Smooth muscle cell (in vitro differentiated cells): Measurements from ENCODE around the gene MYCL. TPM values are rescaled to one million over a fixed set of nuclear protein-coding genes. Genes with fewer than 3 reads are reported as not detected.
A peak's percentile ranks its signal among the peaks of the same experiment; 100 is the strongest.
"Not testable (repeated sequence)": the region's sequence is repeated elsewhere in the genome, so short reads cannot be mapped to it uniquely, and the experiment has no call there.

ENCODE experiments used
- DNase-seq: peaks from one replicate; lab custom pipeline; 2025; ENCODE audit not compliant: unreplicated experiment; lab: John Stamatoyannopoulos, UW
- H2AFZ ChIP-seq: fragments of 200-600 bp; sonication (generic); 2 replicates; pipeline ENCODE4 v1.6.0; 2016; ENCODE audit warnings: antibody characterized with exemption, low read depth, mild to moderate bottlenecking
- H3F3A ChIP-seq: fragments of 200-600 bp; sonication (generic); 2 replicates; pipeline ENCODE4 v1.6.0; 2017; ENCODE audit warnings: antibody characterized with exemption, low read depth
- H3K27ac ChIP-seq: fragments of 200-600 bp; sonication (generic); 2 replicates; pipeline ENCODE4 v1.5.1; 2016; ENCODE audit warnings: low read depth, mild to moderate bottlenecking
- H3K27me3 ChIP-seq: fragments of 200-600 bp; sonication (generic); 2 replicates; pipeline ENCODE4 v1.6.1; 2016; ENCODE audit warnings: low read depth, mild to moderate bottlenecking
- H3K36me3 ChIP-seq: fragments of 200-600 bp; sonication (generic); 2 replicates; pipeline ENCODE4 v1.5.1; 2016; ENCODE audit warnings: low read depth
- H3K4me1 ChIP-seq: fragments of 200-600 bp; sonication (generic); 2 replicates; pipeline ENCODE4 v1.5.1; 2016; ENCODE audit warnings: low read depth
- H3K4me2 ChIP-seq: fragments of 200-600 bp; sonication (generic); 2 replicates; pipeline ENCODE4 v1.6.0; 2016; ENCODE audit warnings: mild to moderate bottlenecking
- H3K4me3 ChIP-seq: fragments of 200-600 bp; sonication (generic); 2 replicates; pipeline ENCODE4 v1.5.1; 2016; ENCODE audit warnings: mild to moderate bottlenecking
- H3K79me2 ChIP-seq: fragments of 200-600 bp; sonication (generic); 2 replicates; pipeline ENCODE4 v1.6.0; 2016; ENCODE audit warnings: low read depth, mild to moderate bottlenecking
- H3K9ac ChIP-seq: fragments of 200-600 bp; sonication (generic); 2 replicates; pipeline ENCODE4 v1.6.0; 2016; ENCODE audit warnings: low read depth
- H3K9me3 ChIP-seq: fragments of 200-600 bp; sonication (generic); replicated peaks from 2 replicates; pipeline ENCODE4 v1.5.1; 2016; ENCODE audit warnings: low read depth
- H4K20me1 ChIP-seq: fragments of 200-600 bp; sonication (generic); 2 replicates; pipeline ENCODE4 v1.6.0; 2016; ENCODE audit warnings: low read depth
- CTCF ChIP-seq: fragments of 200-600 bp; sonication (generic); IDR thresholded peaks from 2 replicates; pipeline ENCODE4 v1.5.1; 2017; ENCODE audit warnings: borderline replicate concordance, mild to moderate bottlenecking, antibody characterized with exemption; ENCODE audit not compliant: insufficient read depth, poor library complexity, severe bottlenecking
- WGBS: methylation state at CpG from one replicate; pipeline ENCODE4 v1.1.7; 2016; ENCODE audit warnings: low lambda C conversion rate; 5-methylcytosine and 5-hydroxymethylcytosine counted together
- polyA plus RNA-seq: library from polyadenylated mRNA; unstranded; fragments of >200 nt; fragmentation: Nextera tagmentation; extraction: Ambion mirVana; gene quantifications from 2 replicates; pipeline ENCODE4 v1.2.1, GENCODE V29; 2016
- total RNA-seq: library from RNA; depleted of rRNA; stranded (reverse); fragments of >200 nt; gene quantifications from 2 replicates; pipeline ENCODE4 v1.2.3, GENCODE V29; 2014

MYCL gene
- total and polyA plus RNA-seq, 2 experiments from 2014 or later: 0.98 to 4.5 TPM

GRCh38 chr1:39919545-39919944 lies 17.8 kb upstream of the MYCL start:
- Histone ChIP-seq H3K79me2 (no peaks in the 10 kb centered on the region), H3K36me3 (no peaks in the 10 kb centered on the region), H4K20me1 (no peaks in the 10 kb centered on the region), H3K9me3 (no peaks in the 10 kb centered on the region), H3K4me3 (no peak overlapping the region), H3F3A (no peaks in the 10 kb centered on the region), H3K4me1 (peaks cover 6% of the 10 kb centered on the region), H3K27ac (no peak overlapping the region), H3K9ac (no peak overlapping the region), H3K4me2 (no peak overlapping the region), H2AFZ (no peak overlapping the region), H3K27me3 (peaks cover 27% of the 10 kb centered on the region)
- 36% methylated on average over 3 of the region's 3 CpGs for WGBS
- DNase-seq: no peak
- peak; percentile 65 for TF ChIP-seq CTCF

GRCh38 chr1:39917825-39918224 lies 16.1 kb upstream of the MYCL start:
- H3K9me3 ChIP-seq: no peaks in the 10 kb centered on the region
- DNase-seq: no peak
- H3F3A ChIP-seq: no peaks in the 10 kb centered on the region
- peaks cover 18% of the 10 kb centered on the region for H3K27me3 ChIP-seq
- no peak overlapping the region for H2AFZ ChIP-seq
- no peaks in the 10 kb centered on the region for H3K79me2 ChIP-seq
- no peak overlapping the region for H3K4me2 ChIP-seq
- no peak overlapping the region for H3K4me3 ChIP-seq
- no peak overlapping the region for H3K27ac ChIP-seq
- no peak overlapping the region for H3K9ac ChIP-seq
- WGBS: 89% methylated on average over 2 of the region's 2 CpGs
- no peaks in the 10 kb centered on the region for H4K20me1 ChIP-seq
- no peaks in the 10 kb centered on the region for H3K36me3 ChIP-seq
- no peak for TF ChIP-seq CTCF
- H3K4me1 ChIP-seq: peaks cover 6% of the 10 kb centered on the region

- Histone ChIP-seq H3K4me2 (no peak overlapping the region), H3K36me3 (no peaks in the 10 kb centered on the region), H2AFZ (no peak overlapping the region), H3K9me3 (no peaks in the 10 kb centered on the region), H3K9ac (no peak overlapping the region), H3K4me3 (no peak overlapping the region), H3K79me2 (no peaks in the 10 kb centered on the region), H3F3A (no peaks in the 10 kb centered on the region), H4K20me1 (no peaks in the 10 kb centered on the region), H3K4me1 (no peaks in the 10 kb centered on the region), H3K27ac (no peak overlapping the region), H3K27me3 (no peaks in the 10 kb centered on the region)
- TF ChIP-seq CTCF: no peak
- no peak for DNase-seq
- WGBS: 92% methylated on average over 6 of the region's 6 CpGs
Measured at GRCh38 chr1:39915499-39916129, 13.9 kb upstream of the MYCL start.

- not testable (repeated sequence) for H3K4me3 ChIP-seq, H3K36me3 ChIP-seq, H4K20me1 ChIP-seq, H3K4me2 ChIP-seq, H2AFZ ChIP-seq, H3F3A ChIP-seq, H3K27ac ChIP-seq, H3K27me3 ChIP-seq, DNase-seq, H3K79me2 ChIP-seq, H3K9ac ChIP-seq, H3K9me3 ChIP-seq, H3K4me1 ChIP-seq
- 100% methylated on average over 7 of the region's 30 CpGs for WGBS
Measured at GRCh38 chr1:39913136-39913535, 11.4 kb upstream of the MYCL start.
